Fibroblast of mammary gland (primary cell): ENCODE results near the gene CTIF.
A peak's percentile ranks its signal among the peaks of the same experiment; 100 is the strongest.

ENCODE experiments used
- DNase-seq: peaks from one replicate; pipeline ENCODE4 v3.0.0-alpha.2; 2010; ENCODE audit warnings: low read depth
- H3K4me3 ChIP-seq: 2 replicates; pipeline ENCODE4 v1.5.1; 2011; ENCODE audit warnings: low read depth, mild to moderate bottlenecking, low read length, moderate library complexity; ENCODE audit not compliant: control insufficient read depth
- CTCF ChIP-seq: conservative IDR thresholded peaks from 2 replicates; pipeline ENCODE4 v1.5.1; 2011; ENCODE audit warnings: low read depth, low read length, inconsistent platforms; ENCODE audit not compliant: control insufficient read depth, insufficient read depth

The CTIF gene

GRCh38 chr18:48525671-48526070 is 13.2 kb upstream of the CTIF start:
- no peak for DNase-seq
- no peak overlapping the region for H3K4me3 ChIP-seq
- TF ChIP-seq CTCF, result no peak

- TF ChIP-seq CTCF, result no peak
Measured at GRCh38 chr18:48527461-48527860, 11.4 kb upstream of the CTIF start.

DNA sequence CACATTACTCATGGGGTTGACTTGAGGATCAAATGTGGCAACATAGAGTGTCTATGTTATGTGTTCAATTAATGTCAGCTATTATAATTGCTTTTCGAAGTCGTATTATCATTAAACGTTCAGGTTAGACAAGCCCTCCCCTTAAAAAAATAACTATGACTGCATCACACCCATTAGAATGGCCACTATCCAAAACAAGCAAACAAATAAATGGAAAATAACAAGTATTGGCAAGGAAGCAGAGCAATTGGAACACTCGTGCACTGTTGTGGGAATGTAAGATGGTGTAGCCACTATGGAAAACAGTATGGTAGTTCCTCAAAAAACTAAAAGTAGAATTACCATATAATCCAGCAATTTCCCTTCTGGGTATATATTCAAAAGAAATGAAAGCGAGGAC is 10.0 kb upstream of the CTIF start:
- DNase-seq, result no peak
- TF ChIP-seq CTCF, result no peak
- H3K4me3 ChIP-seq, result no peak overlapping the region

More at GRCh38 chr18:48527461-48527860, 11.4 kb upstream of the CTIF start:
- DNase-seq, result no peak
- no peak overlapping the region for H3K4me3 ChIP-seq

GRCh38 chr18:48529796-48530195 is 9.0 kb upstream of the CTIF start:
- peak; percentile 56 for DNase-seq
- H3K4me3 ChIP-seq, result no peak overlapping the region
- TF ChIP-seq CTCF, result no peak

GRCh38 chr18:48530399-48531081 is 8.3 kb upstream of the CTIF start:
- no peak for DNase-seq
- no peak overlapping the region for H3K4me3 ChIP-seq
- TF ChIP-seq CTCF, result no peak

GRCh38 chr18:48531082-48531403 is 7.8 kb upstream of the CTIF start:
- DNase-seq, result no peak
- TF ChIP-seq CTCF, result no peak
- no peak overlapping the region for H3K4me3 ChIP-seq

- no peak for TF ChIP-seq CTCF
- no peak for DNase-seq
Measured at GRCh38 chr18:48531908-48532307, 6.9 kb upstream of the CTIF start.

More at GRCh38 chr18:48531908-48532307, 6.9 kb upstream of the CTIF start:
- H3K4me3 ChIP-seq, result no peak overlapping the region
